Testis (tissue), 2 donors: Measurements from ENCODE around the gene PHF21A.

Experiments used
- CTCF ChIP-seq, 3 experiments: fragments of 450-650 bp in 2 of 3; fragments of 200-600 bp in 1 of 3; sonication (generic) in 1 of 3; IDR thresholded peaks; one replicate each; pipeline ENCODE4 v1.5.1; 2016 to 2019; ENCODE audit warnings: antibody characterized with exemption in 3 of 3, mild to moderate bottlenecking in 2 of 3, moderate library complexity in 1 of 3
- POLR2A ChIP-seq: fragments of 450-650 bp; IDR thresholded peaks from one replicate; pipeline ENCODE4 v1.6.1; 2017; ENCODE audit warnings: antibody characterized with exemption, mild to moderate bottlenecking, moderate library complexity

- TF ChIP-seq CTCF (IDR thresholded peaks at IDR 0.05) (no peak), POLR2A (no peak)
These were observed 198.7 kb downstream of the PHF21A start, which contains the start of gene LARGE2 for GRCh38 chr11:45922425-45923082.
